Measurements from ENCODE around the gene GALNT12.

GALNT12 gene

DNA sequence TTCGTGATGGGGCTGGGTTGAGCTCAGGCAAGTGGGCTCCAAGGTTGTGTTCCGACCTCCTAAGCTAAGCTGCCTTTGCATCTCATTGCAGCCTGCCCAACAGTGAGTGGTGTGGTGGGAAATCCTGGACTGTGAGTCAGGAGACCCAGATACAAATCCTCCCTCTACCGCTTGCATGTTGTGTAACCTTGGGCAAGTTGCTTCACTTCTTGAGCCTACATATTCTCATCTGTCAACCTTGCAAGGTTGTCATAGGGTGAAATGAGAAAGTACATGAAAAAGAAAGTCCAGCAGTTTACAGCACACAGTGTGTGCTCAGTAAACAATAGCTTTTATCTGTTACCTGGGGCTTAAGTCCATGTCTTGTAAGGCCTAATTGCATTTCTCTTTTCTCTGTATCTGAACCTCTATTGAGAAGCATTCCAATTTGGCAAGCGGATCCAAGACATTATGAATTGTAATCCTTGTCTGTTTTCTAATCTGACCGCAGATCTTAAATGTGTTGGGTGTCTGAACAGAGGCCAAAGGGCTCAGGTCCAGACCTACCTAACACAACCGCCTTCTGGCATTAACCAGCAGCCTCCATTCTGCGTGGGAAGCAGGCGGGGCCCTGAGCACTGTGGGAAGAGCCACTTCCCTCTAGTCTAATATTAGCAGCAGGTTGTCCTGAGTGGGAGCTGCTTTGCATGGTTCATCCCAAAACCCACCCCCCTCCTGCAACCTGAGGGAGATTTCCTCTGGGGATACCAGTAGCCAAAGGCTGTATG, 1.8 kb upstream of the GALNT12 start:
- no peak for DNase-seq (ENCODE audit: low read depth)

DNA sequence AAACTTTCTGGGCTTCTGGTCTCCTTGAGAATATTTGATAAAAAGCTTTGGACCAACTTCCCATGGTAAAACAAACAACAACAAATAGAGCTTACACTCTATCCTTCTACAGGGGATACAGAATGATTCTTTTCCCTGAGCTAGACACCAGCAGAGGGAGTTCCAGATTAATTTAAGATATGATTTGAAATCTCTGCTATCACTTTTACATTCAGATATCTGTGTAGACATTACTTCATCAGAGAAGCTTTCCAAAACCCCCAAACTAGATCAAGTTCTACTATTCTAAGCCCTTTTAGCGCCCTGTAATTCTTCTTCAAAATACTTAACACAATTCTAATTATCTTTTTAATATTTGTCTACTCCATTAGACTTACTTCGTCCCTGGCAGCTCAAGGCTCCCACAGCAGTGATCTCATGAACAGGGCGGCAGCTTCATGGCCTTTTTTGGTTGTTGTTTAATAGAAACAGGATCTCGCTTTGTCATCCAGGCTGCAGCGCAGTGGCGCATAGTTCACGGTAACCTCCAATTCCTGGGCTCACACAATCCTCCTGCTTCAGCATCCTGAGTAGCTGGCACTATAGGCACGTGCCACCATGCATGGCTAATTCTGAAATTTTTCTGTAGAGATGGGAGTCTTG, 955 bp upstream of the GALNT12 start:
- DNase-seq (ENCODE audit: low read depth), result no peak

- no peak for DNase-seq (ENCODE audit: low read depth)
These were observed 335 bp downstream of the GALNT12 start for GRCh38 chr9:98807814-98808195.

- DNase-seq (ENCODE audit: low read depth), result no peak
These were observed 943 bp downstream of the GALNT12 start for GRCh38 chr9:98808411-98808815.

GRCh38 chr9:98808875-98809274, 1.4 kb downstream of the GALNT12 start:
- no peak for DNase-seq (ENCODE audit: low read depth)

- no peak for DNase-seq (ENCODE audit: low read depth)
These were observed 2.0 kb downstream of the GALNT12 start for GRCh38 chr9:98809311-98810101.

- DNase-seq (ENCODE audit: low read depth), result no peak
These were observed 2.8 kb downstream of the GALNT12 start for GRCh38 chr9:98810102-98810842.

- DNase-seq (ENCODE audit: low read depth), result peak; percentile 19
These were observed 3.7 kb downstream of the GALNT12 start for GRCh38 chr9:98811051-98811650.

DNA sequence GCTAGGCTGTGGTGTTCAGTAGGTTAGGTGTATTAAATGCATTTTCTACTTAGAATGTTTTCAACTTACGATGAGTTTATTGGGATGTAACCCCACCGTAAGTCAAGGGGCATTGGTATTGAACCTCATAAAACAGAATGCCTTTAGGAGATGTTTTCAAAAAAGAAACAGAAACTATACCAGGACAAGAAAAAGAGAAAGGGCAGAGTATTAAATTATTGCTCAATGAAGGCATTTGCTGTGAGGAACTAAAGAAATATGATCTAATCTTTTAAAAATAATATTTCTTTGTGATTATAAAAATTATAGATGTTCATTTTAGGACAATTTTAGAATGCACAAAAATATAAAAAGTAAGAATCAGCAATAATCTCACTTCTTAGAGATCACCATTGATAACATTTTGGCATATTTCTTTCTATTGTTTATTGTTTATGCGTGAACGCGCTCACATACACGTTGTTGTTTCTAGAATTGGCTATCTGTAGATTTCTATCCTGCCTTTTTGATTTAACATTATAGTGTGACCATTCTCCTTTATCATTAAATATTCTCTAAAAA, 8.0 kb downstream of the GALNT12 start:
- DNase-seq (ENCODE audit: low read depth), result no peak

GRCh38 chr9:98818764-98819163, 11.3 kb downstream of the GALNT12 start:
- no peak for DNase-seq (ENCODE audit: low read depth)

- DNase-seq (ENCODE audit: low read depth), result no peak
These were observed 11.8 kb downstream of the GALNT12 start for GRCh38 chr9:98819231-98819630.

- no peak for DNase-seq (ENCODE audit: low read depth)
These were observed 14.4 kb downstream of the GALNT12 start for GRCh38 chr9:98821831-98822230.

DNA sequence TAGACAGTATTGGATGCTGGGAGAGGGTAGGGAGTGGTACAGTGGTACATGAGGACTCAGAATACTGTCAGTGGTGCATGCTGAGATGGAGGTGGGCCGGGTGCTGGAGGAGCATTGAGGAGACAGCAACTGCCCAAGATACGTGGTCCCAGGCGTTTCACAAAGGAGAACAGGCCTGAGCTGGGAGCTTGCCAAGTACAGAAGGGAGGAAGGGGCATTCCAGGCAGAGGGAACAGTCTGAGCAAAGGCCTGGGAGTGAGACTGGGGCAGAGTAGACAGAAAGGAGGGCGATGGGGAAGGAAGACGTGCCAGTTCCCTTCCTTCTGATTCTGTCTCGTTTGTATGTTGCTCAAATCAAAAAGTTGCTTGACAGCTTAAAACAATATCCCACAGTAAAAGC, 15.2 kb downstream of the GALNT12 start:
- DNase-seq (ENCODE audit: low read depth), result no peak

DNA sequence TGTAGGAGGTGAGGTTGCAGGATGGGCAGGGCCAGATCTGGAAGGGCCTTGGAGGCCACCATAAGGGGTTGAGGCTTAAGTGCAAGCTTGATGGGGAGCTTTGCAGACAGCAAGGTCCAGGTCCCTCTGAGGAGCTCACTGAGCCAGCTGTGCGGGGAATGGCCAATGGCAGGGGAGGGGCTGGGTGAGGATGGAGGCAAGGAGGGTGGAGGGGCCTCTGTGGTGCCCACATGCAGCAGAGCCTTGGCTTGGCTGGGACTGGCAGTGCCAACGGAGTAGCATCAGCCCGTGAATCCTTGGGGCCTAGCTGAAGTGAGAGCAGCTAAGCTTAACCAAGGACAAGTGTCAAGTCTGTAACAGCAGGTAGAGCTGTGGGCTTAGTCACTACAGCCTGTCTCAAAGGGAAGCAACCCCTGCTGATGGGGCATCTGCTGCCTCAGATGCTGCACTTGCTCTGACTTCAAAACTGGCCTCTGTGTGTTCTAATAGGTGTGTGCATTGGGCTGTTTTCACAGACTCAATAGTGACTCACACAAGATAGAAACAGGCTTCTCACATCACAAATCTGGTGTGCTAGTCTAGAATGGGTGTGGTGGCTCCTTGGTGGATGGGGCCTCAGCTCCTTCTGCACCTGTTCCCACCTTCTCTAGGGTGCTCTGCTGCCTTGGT, 16.3 kb downstream of the GALNT12 start:
- no peak for DNase-seq (ENCODE audit: low read depth)

DNA sequence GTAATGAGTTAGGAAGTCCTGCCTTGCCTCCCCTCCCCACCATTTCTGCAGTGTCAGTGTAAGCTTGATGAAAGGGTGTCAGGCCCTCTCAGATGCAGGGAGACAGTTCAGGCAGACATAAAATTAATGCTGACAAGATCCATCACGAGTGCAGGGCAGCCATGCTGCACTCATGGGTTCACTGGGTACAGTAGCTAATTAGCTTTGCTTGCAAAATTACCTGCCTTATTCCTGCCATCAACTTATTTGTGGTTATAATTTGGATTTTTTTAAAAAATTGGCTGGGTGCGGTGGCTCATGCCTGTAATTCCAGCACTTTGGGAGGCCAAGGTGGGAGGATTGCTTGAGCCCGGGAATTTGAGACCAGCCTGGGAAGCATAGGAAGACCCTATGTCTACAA, 17.9 kb downstream of the GALNT12 start:
- no peak for DNase-seq (ENCODE audit: low read depth)

DNA sequence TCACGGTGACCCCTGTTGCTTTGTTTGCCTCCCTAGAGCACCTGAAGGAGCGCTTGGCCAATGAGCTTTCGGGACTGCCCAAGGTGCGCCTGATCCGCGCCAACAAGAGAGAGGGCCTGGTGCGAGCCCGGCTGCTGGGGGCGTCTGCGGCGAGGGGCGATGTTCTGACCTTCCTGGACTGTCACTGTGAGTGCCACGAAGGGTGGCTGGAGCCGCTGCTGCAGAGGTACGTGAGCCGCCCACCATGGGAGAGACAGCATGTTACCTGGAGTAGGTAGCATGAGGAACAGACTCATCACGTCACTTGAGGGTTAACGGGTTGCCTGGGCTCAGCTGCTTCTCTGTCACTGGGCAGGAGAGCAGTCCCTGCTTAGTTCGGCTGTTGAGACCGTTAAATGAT, 19.2 kb downstream of the GALNT12 start:
- DNase-seq (ENCODE audit: low read depth), result no peak

DNA sequence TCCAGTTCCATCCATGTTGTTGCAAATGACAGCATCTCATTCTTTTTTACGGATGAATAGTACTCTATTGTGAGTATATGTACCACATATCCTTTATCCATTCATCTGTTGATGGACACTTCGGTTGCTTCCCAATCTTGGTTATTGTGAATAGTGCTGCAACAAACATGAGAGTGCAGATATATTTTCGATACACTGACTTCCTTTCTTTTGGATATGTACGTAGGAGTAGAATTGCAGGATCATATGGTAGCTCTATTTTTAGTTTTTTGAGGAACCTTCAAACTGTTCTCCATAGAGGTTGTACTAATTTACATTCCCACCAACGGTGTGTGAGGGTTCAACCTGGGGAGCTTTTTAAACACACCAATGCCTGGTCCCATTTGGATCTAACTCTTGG, 22.3 kb downstream of the GALNT12 start:
- DNase-seq (ENCODE audit: low read depth), result no peak

GRCh38 chr9:98830554-98830953, 23.1 kb downstream of the GALNT12 start:
- DNase-seq (ENCODE audit: low read depth), result no peak

DNA sequence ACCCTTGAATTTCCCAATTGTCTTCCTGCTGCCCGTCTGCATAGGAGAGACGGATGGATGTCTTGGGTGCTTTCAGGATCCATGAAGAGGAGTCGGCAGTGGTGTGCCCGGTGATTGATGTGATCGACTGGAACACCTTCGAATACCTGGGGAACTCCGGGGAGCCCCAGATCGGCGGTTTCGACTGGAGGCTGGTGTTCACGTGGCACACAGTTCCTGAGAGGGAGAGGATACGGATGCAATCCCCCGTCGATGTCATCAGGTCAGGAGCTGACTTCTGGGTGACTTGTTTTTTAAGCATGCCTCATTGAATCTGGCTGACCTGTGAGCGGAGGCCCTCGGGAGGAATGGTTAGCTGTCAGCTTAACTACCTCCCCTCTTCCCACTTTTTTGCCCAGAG, 24.2 kb downstream of the GALNT12 start:
- DNase-seq (ENCODE audit: low read depth), result no peak

DNA sequence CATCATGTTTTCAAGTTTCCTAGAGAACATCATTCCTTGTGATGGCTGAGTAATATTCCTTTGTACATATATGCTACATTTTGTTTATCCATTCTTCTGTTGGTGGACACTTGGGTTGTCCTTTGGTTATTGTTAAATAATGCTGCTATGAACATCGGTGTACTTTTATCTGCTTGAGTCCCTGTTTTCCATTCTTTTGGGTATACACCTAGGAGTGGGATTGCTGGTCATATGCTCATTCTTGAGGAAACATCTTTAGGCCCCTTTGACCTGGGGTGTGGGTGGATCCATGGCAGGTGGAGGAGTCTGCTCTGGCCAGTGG, 25.3 kb downstream of the GALNT12 start:
- DNase-seq (ENCODE audit: low read depth), result no peak

Measured in HS-27A (cell line).